HG03175 (cell line): ENCODE data around the gene TM4SF18.

Experiments used
- ATAC-seq: cut with Tn5 transposase; IDR thresholded peaks from one replicate; pipeline ENCODE4 v1.9.1; 2021; ENCODE audit warnings: mild to moderate bottlenecking, moderate library complexity; ENCODE audit not compliant: unreplicated experiment

The TM4SF18 gene

GRCh38 chr3:149291178-149291577 is 42.3 kb downstream of the TM4SF18 start:
- ATAC-seq, result peak; percentile 57

GRCh38 chr3:149288655-149289054 is 44.8 kb downstream of the TM4SF18 start:
- no peak for ATAC-seq

GRCh38 chr3:149284034-149284433 is 49.4 kb downstream of the TM4SF18 start:
- no peak for ATAC-seq

GRCh38 chr3:149283401-149283800 is 50.0 kb downstream of the TM4SF18 start:
- no peak for ATAC-seq

- ATAC-seq, result no peak
These were observed 50.6 kb downstream of the TM4SF18 start for GRCh38 chr3:149282836-149283235.

GRCh38 chr3:149282322-149282721 is 51.1 kb downstream of the TM4SF18 start:
- no peak for ATAC-seq

- no peak for ATAC-seq
These were observed 52.6 kb downstream of the TM4SF18 start for GRCh38 chr3:149280671-149281349.

GRCh38 chr3:149278911-149279310 is 54.5 kb downstream of the TM4SF18 start:
- no peak for ATAC-seq

- peak; percentile 77 for ATAC-seq
These were observed 56.1 kb downstream of the TM4SF18 start for GRCh38 chr3:149277331-149277813.

- ATAC-seq, result no peak
These were observed 56.8 kb downstream of the TM4SF18 start for GRCh38 chr3:149276619-149277018.

GRCh38 chr3:149274220-149274619 is 59.2 kb downstream of the TM4SF18 start:
- ATAC-seq, result no peak

- peak; percentile 77 for ATAC-seq
These were observed 60.2 kb downstream of the TM4SF18 start for GRCh38 chr3:149273096-149273751.

- ATAC-seq, result no peak
These were observed 61.8 kb downstream of the TM4SF18 start for GRCh38 chr3:149271669-149272068.

- no peak for ATAC-seq
These were observed 63.3 kb downstream of the TM4SF18 start for GRCh38 chr3:149270180-149270579.

GRCh38 chr3:149269687-149270086 is 63.7 kb downstream of the TM4SF18 start:
- ATAC-seq, result no peak
